Measurements from ENCODE around the gene TTC9C. TPM values are rescaled to one million over a fixed set of nuclear protein-coding genes. Genes with fewer than 3 reads are reported as not detected.

Gene TTC9C
- total and polyA plus RNA-seq, 2 donors (not counting 3 experiments of a cell fraction or from before 2014, with no cell fraction given), result 27.4 to 43.5 TPM

DNA sequence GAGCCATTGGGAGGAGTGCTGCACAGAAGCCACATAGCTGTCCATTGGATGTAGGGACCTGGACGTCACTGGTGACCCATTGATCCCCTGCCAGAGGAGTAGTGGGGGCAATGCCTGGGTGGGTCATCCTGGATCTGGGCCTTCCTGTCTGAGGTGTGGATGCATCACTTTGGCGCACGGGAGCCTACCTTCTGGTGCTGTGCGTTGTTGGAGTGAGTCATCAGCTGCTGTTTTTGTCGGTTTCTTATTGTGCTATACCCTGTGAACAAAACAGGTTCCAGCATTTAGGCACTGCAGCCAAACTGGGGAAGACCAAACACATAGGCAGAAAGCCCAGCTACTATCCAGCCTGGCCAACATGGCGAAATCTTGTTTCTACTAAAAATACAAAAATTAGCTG, 46.1 kb downstream of the TTC9C start:
- no peak overlapping the region for H3K4me2 ChIP-seq (ENCODE audit: insufficient read depth, low read length)
- no peaks in the 10 kb centered on the region for H4K20me1 ChIP-seq (replicated peaks; ENCODE audit: control insufficient read depth, extremely low read depth, insufficient read depth, low read length)
- intact Hi-C loops (cut with micrococcal nuclease), result loop anchor here (5.0 kb wide), 1 partner anchor 108 kb away; the partner anchor contains the start of gene SLC3A2
- dilution Hi-C loops (cut with MboI; ENCODE audit: extremely low pct_ligation_motif_present, low sequenced_read_pairs), result no loop called here
- ChIA-PET POLR2A (interaction anchor here (0.7 to 1.4 kb wide), 2 partner anchors 21 to 230 kb away, joined by 4 to 5 read pairs; partner anchors contain the start of gene ZBTB3), CTCF (interaction anchor here (0.7 to 5.2 kb wide), 2 partner anchors 12 to 26 kb away, joined by 4 to 41 read pairs; no protein-coding TSS in a partner anchor)
- no peaks in the 10 kb centered on the region for H3K9me1 ChIP-seq (replicated peaks; ENCODE audit: control insufficient read depth, extremely low read depth, insufficient read depth, low read length)
- no peak overlapping the region for H2AFZ ChIP-seq (ENCODE audit: low read depth, low read length)
- H3K27me3 ChIP-seq (ENCODE audit: control insufficient read depth in 2 of 2, insufficient read depth in 2 of 2, low read length in 2 of 2), result no peaks in the 10 kb centered on the region
- TF ChIP-seq POLR2A (IDR thresholded peaks at IDR 0.05; ENCODE audit: low read depth, low read length) (no peak), EZH2 (IDR thresholded peaks at IDR 0.05; ENCODE audit: borderline replicate concordance, low read depth, low read length, severe bottlenecking) (no peak), POLR2AphosphoS5 (IDR thresholded peaks at IDR 0.05; ENCODE audit: insufficient read depth, low read depth, low read length) (no peak), FOS (IDR thresholded peaks at IDR 0.05; ENCODE audit: borderline replicate concordance, insufficient read depth, low read length) (no peak)
- BruUV-seq (replicated peaks), result no TSS peak
- H3K9ac ChIP-seq (replicated peaks; ENCODE audit: extremely low read depth, insufficient read depth, low read length), result no peak overlapping the region
- H3K4me1 ChIP-seq (ENCODE audit: control insufficient read depth, extremely low read depth, insufficient read depth, low read length), result peaks cover 11% of the 10 kb centered on the region
- H3K4me3 ChIP-seq (replicated peaks in 1 of 3; ENCODE audit: insufficient read depth in 1 of 3, low read depth in 1 of 3, low read length in 3 of 3), result no peak overlapping the region
- no peak overlapping the region for H3K27ac ChIP-seq (ENCODE audit: insufficient read depth, low read depth, low read length)
- no peaks in the 10 kb centered on the region for H3K9me3 ChIP-seq (replicated peaks; ENCODE audit: control insufficient read depth, insufficient read depth, low read length)
- H3K79me2 ChIP-seq (ENCODE audit: control insufficient read depth, insufficient read depth, low read length), result peaks cover 2% of the 10 kb centered on the region
- DNase-seq (ENCODE audit: low read depth, low spot score), result no peak
- no peak for FAIRE-seq
- peaks cover 0 to 19% of the 10 kb centered on the region in 2 experiments for H3K36me3 ChIP-seq (ENCODE audit: control insufficient read depth in 2 of 2, extremely low read depth in 1 of 2, insufficient read depth in 2 of 2, low read length in 2 of 2)

DNA sequence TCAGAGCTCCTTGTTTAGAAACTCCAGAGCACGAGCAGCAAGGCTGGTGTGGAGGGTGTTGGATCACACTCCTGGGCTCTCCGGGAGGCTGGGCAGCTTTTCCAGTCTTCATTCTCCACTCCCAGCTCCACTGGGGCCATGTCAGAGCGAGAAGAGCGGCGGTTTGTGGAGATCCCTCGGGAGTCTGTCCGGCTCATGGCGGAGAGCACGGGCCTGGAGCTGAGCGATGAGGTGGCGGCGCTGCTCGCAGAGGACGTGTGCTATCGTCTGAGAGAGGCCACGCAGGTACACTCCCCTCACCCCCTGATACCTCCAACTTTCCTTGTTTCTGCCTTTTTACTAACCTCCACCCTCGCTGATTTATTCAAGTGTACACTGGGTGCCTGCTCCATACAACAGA, 47.4 kb downstream of the TTC9C start:
- intact Hi-C loops (cut with micrococcal nuclease), result no loop called here
- no peak for DNase-seq (ENCODE audit: low read depth, low spot score)
- Histone ChIP-seq H3K27ac (ENCODE audit: insufficient read depth, low read depth, low read length) (no peak overlapping the region), H3K4me1 (ENCODE audit: control insufficient read depth, extremely low read depth, insufficient read depth, low read length) (peaks cover 7% of the 10 kb centered on the region), H4K20me1 (replicated peaks; ENCODE audit: control insufficient read depth, extremely low read depth, insufficient read depth, low read length) (no peaks in the 10 kb centered on the region), H3K4me3 (replicated peaks in 1 of 3; ENCODE audit: insufficient read depth in 1 of 3, low read depth in 1 of 3, low read length in 3 of 3) (no peak overlapping the region), H3K9ac (replicated peaks; ENCODE audit: extremely low read depth, insufficient read depth, low read length) (no peak overlapping the region), H3K4me2 (ENCODE audit: insufficient read depth, low read length) (no peak overlapping the region), H3K79me2 (ENCODE audit: control insufficient read depth, insufficient read depth, low read length) (peaks cover 2% of the 10 kb centered on the region), H3K9me1 (replicated peaks; ENCODE audit: control insufficient read depth, extremely low read depth, insufficient read depth, low read length) (no peaks in the 10 kb centered on the region), H3K36me3 (ENCODE audit: control insufficient read depth in 2 of 2, extremely low read depth in 1 of 2, insufficient read depth in 2 of 2, low read length in 2 of 2) (peaks cover 0 to 19% of the 10 kb centered on the region in 2 experiments), H2AFZ (ENCODE audit: low read depth, low read length) (no peak overlapping the region), H3K27me3 (ENCODE audit: control insufficient read depth in 2 of 2, insufficient read depth in 2 of 2, low read length in 2 of 2) (no peaks in the 10 kb centered on the region), H3K9me3 (replicated peaks; ENCODE audit: control insufficient read depth, insufficient read depth, low read length) (no peaks in the 10 kb centered on the region)
- ChIA-PET CTCF (interaction anchor here (0.6 to 5.2 kb wide), 4 partner anchors 10 to 86 kb away, joined by 3 to 41 read pairs (median 4); partner anchors contain the start of genes POLR2G and TMEM179B), POLR2A (interaction anchor here (0.8 to 1.4 kb wide), 2 partner anchors 11 to 22 kb away, joined by 3 to 4 read pairs; partner anchors contain the start of gene ZBTB3)
- dilution Hi-C loops (cut with MboI; ENCODE audit: extremely low pct_ligation_motif_present, low sequenced_read_pairs), result no loop called here
- FAIRE-seq, result no peak
- TF ChIP-seq EZH2 (IDR thresholded peaks at IDR 0.05; ENCODE audit: borderline replicate concordance, low read depth, low read length, severe bottlenecking) (no peak), JUN (IDR thresholded peaks at IDR 0.05; ENCODE audit: borderline replicate concordance, insufficient read depth, insufficient read length, low read depth) (no peak), FOS (IDR thresholded peaks at IDR 0.05; ENCODE audit: borderline replicate concordance, insufficient read depth, low read length) (no peak), MYC (IDR thresholded peaks at IDR 0.05; ENCODE audit: low read depth, low read length) (no peak), GATA2 (IDR thresholded peaks at IDR 0.05; ENCODE audit: insufficient read depth, insufficient read length, low read depth, low read length) (no peak), POLR2A (IDR thresholded peaks at IDR 0.05; ENCODE audit: low read depth, low read length) (no peak), POLR2AphosphoS5 (IDR thresholded peaks at IDR 0.05; ENCODE audit: insufficient read depth, low read depth, low read length) (no peak)
- TF ChIP-seq, protein P1, sequence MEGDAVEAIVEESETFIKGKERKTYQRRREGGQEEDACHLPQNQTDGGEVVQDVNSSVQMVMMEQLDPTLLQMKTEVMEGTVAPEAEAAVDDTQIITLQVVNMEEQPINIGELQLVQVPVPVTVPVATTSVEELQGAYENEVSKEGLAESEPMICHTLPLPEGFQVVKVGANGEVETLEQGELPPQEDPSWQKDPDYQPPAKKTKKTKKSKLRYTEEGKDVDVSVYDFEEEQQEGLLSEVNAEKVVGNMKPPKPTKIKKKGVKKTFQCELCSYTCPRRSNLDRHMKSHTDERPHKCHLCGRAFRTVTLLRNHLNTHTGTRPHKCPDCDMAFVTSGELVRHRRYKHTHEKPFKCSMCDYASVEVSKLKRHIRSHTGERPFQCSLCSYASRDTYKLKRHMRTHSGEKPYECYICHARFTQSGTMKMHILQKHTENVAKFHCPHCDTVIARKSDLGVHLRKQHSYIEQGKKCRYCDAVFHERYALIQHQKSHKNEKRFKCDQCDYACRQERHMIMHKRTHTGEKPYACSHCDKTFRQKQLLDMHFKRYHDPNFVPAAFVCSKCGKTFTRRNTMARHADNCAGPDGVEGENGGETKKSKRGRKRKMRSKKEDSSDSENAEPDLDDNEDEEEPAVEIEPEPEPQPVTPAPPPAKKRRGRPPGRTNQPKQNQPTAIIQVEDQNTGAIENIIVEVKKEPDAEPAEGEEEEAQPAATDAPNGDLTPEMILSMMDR (IDR thresholded peaks at IDR 0.05; ENCODE audit: extremely low read depth in 1 of 2, insufficient read depth in 1 of 2, low read depth in 1 of 2, low read length in 2 of 2), result no peak
- TF ChIP-seq, protein P2, sequence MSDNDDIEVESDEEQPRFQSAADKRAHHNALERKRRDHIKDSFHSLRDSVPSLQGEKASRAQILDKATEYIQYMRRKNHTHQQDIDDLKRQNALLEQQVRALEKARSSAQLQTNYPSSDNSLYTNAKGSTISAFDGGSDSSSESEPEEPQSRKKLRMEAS (IDR thresholded peaks at IDR 0.05; ENCODE audit: insufficient read depth, insufficient read length), result no peak
- BruUV-seq (replicated peaks), result no TSS peak
